Activated naive CD4-positive, alpha-beta T cell treated with anti-CD3 and anti-CD28 coated beads, Interleukin-2, amount 50 U/mL, for 24 hours (primary cell): ENCODE results near the gene GFM1.

Source experiments
- H3K27ac Mint-ChIP-seq: one replicate; pipeline ENCODE4 v1.8.0; 2021; ENCODE audit warnings: mild to moderate bottlenecking, mixed read lengths
- H3K27me3 Mint-ChIP-seq: one replicate; pipeline ENCODE4 v1.8.0; 2021; ENCODE audit warnings: mixed read lengths
- H3K36me3 Mint-ChIP-seq: one replicate; pipeline ENCODE4 v1.8.0; 2021; ENCODE audit warnings: mixed read lengths
- H3K4me1 Mint-ChIP-seq: one replicate; pipeline ENCODE4 v1.8.0; 2021; ENCODE audit warnings: mixed read lengths
- H3K4me3 Mint-ChIP-seq: one replicate; pipeline ENCODE4 v1.8.0; 2021; ENCODE audit warnings: mild to moderate bottlenecking, mixed read lengths
- H3K9me3 Mint-ChIP-seq: one replicate; pipeline ENCODE4 v1.8.0; 2021; ENCODE audit warnings: mixed read lengths

Gene GFM1

DNA sequence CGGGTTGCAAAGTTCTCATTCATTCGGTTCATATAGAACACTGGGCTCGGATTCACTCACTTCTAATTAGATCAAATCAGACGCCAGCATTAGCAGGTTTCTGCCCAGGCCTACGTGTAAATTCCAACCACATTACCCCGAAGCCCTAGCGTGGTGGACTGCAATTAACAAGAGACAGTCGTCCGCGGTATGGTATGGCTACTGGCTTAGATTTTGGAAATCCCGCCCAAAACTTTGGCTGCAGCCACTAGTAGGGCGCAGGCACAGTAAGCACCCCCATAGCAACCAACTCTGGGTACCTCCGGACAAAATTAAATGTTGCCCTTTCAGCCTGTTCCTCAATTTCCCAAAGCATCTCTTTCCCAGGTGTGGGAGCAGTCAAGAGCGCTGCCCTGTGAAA lies 87.2 kb downstream of the GFM1 start:
- Mint-ChIP-seq H3K9me3 (no peaks in the 10 kb centered on the region), H3K4me3 (peak overlapping the region; percentile 61), H3K4me1 (peaks cover 13% of the 10 kb centered on the region), H3K36me3 (no peaks in the 10 kb centered on the region), H3K27ac (no peak overlapping the region), H3K27me3 (peaks cover 6% of the 10 kb centered on the region)

GRCh38 chr3:158731938-158732855 lies 87.9 kb downstream of the GFM1 start, which contains the start of gene RARRES1:
Gene RARRES1 (minus strand): TSS chr3:158732457. CDS start chr3:158732415, 42 bp downstream.
- Mint-ChIP-seq H3K9me3 (no peaks in the 10 kb centered on the region), H3K4me1 (peaks cover 12% of the 10 kb centered on the region), H3K27ac (no peak within 1 kb of the TSS), H3K27me3 (peaks cover 6% of the 10 kb centered on the region), H3K36me3 (no peaks in the 10 kb centered on the region), H3K4me3 (peak within 1 kb of the TSS; percentile 61)

- Mint-ChIP-seq H3K27ac (no peak overlapping the region), H3K9me3 (no peaks in the 10 kb centered on the region), H3K4me3 (no peak overlapping the region), H3K4me1 (peaks cover 6% of the 10 kb centered on the region), H3K27me3 (peaks cover 6% of the 10 kb centered on the region), H3K36me3 (no peaks in the 10 kb centered on the region)
Measured at GRCh38 chr3:158732856-158733200, 88.5 kb downstream of the GFM1 start.

DNA sequence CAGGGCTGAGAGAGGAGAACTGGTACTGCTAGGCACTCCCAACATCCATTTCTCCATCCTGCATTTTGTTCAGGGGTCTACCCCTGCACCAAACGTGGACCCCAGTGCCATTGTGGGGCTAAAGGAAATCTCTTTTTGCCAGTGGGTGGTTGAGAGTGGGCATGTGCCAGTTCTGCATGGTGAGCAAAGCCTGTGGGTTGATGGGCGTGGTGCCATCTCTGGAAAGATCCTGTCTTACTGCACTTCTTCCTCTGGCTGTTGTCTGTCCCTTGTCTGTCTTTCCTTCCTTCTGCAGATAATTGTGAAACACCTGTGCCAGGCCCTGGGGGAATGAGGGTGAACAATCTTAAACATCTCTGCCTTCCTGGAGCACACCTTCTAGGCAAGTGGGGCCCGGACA lies 89.3 kb downstream of the GFM1 start:
- Mint-ChIP-seq H3K4me1 (no peaks in the 10 kb centered on the region), H3K9me3 (no peaks in the 10 kb centered on the region), H3K27ac (no peak overlapping the region), H3K27me3 (peaks cover 6% of the 10 kb centered on the region), H3K4me3 (no peak overlapping the region), H3K36me3 (no peaks in the 10 kb centered on the region)

- no peaks in the 10 kb centered on the region for H3K4me1 Mint-ChIP-seq
- H3K27me3 Mint-ChIP-seq = peaks cover 6% of the 10 kb centered on the region
- H3K36me3 Mint-ChIP-seq = no peaks in the 10 kb centered on the region
- H3K9me3 Mint-ChIP-seq = no peaks in the 10 kb centered on the region
- no peak overlapping the region for H3K4me3 Mint-ChIP-seq
- no peak overlapping the region for H3K27ac Mint-ChIP-seq
Measured at GRCh38 chr3:158735296-158736033, 91.1 kb downstream of the GFM1 start.

DNA sequence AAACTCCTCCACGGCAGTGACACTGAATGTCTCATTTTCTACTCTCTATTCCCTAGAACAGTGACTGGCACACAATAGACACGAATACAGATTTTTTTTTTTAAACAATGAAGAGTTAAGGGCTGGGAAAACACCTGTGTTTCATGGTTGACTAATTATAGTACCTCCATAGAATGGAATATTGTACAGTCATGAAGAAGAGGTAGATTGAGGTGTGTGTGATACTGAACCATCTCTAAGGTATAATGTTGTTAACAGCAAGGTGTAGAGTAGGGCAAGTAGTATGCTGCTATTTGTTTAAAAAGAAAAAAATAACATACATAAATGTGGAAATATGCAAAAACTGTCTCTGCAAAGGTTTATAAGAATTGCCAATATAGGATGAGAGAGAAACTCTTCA lies 93.1 kb downstream of the GFM1 start:
- Mint-ChIP-seq H3K9me3 (no peaks in the 10 kb centered on the region), H3K27ac (no peak overlapping the region), H3K27me3 (no peaks in the 10 kb centered on the region), H3K4me3 (no peak overlapping the region), H3K36me3 (no peaks in the 10 kb centered on the region), H3K4me1 (peaks cover 13% of the 10 kb centered on the region)

GRCh38 chr3:158737976-158738615 lies 93.8 kb downstream of the GFM1 start:
- no peaks in the 10 kb centered on the region for H3K9me3 Mint-ChIP-seq
- no peaks in the 10 kb centered on the region for H3K27me3 Mint-ChIP-seq
- H3K27ac Mint-ChIP-seq = no peak overlapping the region

GRCh38 chr3:158738653-158739052 lies 94.3 kb downstream of the GFM1 start:
- Mint-ChIP-seq H3K36me3 (no peaks in the 10 kb centered on the region), H3K27ac (no peak overlapping the region), H3K4me3 (no peak overlapping the region), H3K9me3 (no peaks in the 10 kb centered on the region), H3K4me1 (peaks cover 21% of the 10 kb centered on the region), H3K27me3 (no peaks in the 10 kb centered on the region)

More at GRCh38 chr3:158737976-158738615, 93.8 kb downstream of the GFM1 start:
- Mint-ChIP-seq H3K36me3 (no peaks in the 10 kb centered on the region), H3K4me1 (peaks cover 20% of the 10 kb centered on the region), H3K4me3 (no peak overlapping the region)

DNA sequence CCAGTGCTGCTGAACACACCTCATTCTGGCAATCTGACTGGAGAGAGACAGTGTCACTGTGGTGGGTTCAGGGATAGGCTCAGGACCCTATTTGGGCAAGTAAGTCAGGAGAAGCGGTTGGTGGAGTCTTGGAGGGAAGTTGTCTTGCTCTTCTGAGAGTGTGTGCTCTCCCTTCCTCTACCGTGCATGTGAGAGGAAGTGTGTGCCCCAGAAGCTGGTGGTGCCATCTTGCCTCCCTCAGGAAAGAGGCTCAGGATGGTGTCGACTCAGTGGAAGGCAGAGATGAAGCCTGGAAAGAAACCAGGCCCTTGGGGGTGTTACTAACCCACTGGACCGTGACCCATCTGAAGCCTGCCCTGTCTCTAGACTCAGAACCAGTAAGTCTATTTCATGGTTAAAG lies 94.8 kb downstream of the GFM1 start:
- Mint-ChIP-seq H3K9me3 (no peaks in the 10 kb centered on the region), H3K36me3 (no peaks in the 10 kb centered on the region), H3K27ac (no peak overlapping the region), H3K4me1 (peaks cover 21% of the 10 kb centered on the region), H3K27me3 (no peaks in the 10 kb centered on the region), H3K4me3 (no peak overlapping the region)

- H3K27ac Mint-ChIP-seq = no peak overlapping the region
- no peak overlapping the region for H3K4me3 Mint-ChIP-seq
- peaks cover 21% of the 10 kb centered on the region for H3K4me1 Mint-ChIP-seq
- no peaks in the 10 kb centered on the region for H3K9me3 Mint-ChIP-seq
- H3K27me3 Mint-ChIP-seq = no peaks in the 10 kb centered on the region
- H3K36me3 Mint-ChIP-seq = peaks cover 2% of the 10 kb centered on the region
Measured at GRCh38 chr3:158739661-158740060, 95.3 kb downstream of the GFM1 start.
